GM10266 (cell line): ENCODE results near the gene APOA4.

Source experiments
- DNase-seq: peaks from one replicate; pipeline ENCODE4 v3.0.0; 2012; ENCODE audit errors: extremely low spot score
- TF ChIP-seq, protein P1 (sequence below): IDR thresholded peaks from 2 replicates; pipeline ENCODE4 v1.5.1; 2012; ENCODE audit warnings: mild to moderate bottlenecking, low read depth; ENCODE audit not compliant: control insufficient read depth, insufficient read depth; ENCODE audit errors: missing control alignments

Gene APOA4

DNA sequence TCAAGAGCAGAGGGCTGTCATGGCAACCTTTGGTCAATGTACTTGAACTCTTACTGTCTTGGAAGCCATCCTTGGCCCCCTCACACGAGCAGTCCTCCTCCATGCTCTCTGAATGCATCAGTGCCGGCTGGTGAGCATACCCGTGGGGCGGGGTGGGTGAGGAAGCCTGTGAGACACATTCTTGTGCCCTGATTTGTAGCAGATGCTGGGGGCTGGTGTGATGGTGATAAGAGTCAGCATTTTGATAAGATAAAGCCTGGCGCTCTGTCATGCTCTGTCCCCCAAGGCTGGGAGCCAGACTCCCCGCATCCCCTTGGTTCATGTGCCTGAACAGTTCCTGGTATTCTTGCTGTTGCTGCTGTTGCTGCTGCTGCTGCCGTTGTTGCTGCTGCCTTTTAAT lies 34.8 kb upstream of the APOA4 start:
- DNase-seq: no peak
- TF ChIP-seq, protein P1, sequence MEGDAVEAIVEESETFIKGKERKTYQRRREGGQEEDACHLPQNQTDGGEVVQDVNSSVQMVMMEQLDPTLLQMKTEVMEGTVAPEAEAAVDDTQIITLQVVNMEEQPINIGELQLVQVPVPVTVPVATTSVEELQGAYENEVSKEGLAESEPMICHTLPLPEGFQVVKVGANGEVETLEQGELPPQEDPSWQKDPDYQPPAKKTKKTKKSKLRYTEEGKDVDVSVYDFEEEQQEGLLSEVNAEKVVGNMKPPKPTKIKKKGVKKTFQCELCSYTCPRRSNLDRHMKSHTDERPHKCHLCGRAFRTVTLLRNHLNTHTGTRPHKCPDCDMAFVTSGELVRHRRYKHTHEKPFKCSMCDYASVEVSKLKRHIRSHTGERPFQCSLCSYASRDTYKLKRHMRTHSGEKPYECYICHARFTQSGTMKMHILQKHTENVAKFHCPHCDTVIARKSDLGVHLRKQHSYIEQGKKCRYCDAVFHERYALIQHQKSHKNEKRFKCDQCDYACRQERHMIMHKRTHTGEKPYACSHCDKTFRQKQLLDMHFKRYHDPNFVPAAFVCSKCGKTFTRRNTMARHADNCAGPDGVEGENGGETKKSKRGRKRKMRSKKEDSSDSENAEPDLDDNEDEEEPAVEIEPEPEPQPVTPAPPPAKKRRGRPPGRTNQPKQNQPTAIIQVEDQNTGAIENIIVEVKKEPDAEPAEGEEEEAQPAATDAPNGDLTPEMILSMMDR: no peak

- DNase-seq: no peak
- TF ChIP-seq, protein P1: no peak
Observed at GRCh38 chr11:116857316-116857715, 34.2 kb upstream of the APOA4 start.

DNA sequence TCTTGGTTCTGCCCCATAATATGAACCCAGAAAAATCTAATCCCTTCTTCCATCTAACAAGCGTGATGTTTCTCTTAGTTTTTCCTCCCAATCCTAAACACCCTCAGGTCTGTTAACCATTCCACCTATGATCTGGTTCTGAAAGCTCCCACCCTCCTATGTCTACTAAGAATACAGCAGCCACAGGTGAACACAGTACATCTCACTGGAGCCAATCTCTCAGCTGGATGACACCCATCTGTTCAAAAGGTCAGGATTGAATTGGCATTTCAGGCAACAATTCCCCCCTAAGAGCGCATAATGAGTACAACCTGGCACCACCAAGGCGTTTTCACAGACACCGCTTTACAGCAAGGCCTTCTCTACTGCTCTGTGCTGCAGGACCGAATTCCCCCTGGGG lies 33.3 kb upstream of the APOA4 start:
- no peak for DNase-seq
- TF ChIP-seq, protein P1: no peak

DNA sequence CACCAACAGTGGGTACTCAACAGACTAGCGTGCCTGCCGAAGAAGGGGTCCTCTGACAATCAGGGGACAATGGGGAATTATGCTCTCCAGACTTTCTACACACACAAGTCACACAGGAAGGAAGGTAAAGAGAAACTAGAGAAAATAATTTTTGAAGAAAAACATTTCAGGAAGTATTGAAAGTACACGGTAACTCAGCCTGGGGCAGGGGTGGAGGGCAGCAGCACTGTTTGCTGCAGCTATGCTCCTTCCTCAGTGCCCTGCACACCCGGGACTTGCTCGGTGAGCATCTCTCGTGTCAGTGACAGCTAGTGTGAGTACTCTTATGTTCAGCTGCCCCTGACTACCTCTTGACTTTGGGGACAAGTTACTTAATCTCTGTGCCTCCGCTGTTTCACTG lies 32.3 kb upstream of the APOA4 start:
- TF ChIP-seq, protein P1: no peak

GRCh38 chr11:116853461-116854073 lies 30.5 kb upstream of the APOA4 start:
- TF ChIP-seq, protein P1: no peak

More for the DNA sequence above, 32.3 kb upstream of the APOA4 start:
- no peak for DNase-seq

DNA sequence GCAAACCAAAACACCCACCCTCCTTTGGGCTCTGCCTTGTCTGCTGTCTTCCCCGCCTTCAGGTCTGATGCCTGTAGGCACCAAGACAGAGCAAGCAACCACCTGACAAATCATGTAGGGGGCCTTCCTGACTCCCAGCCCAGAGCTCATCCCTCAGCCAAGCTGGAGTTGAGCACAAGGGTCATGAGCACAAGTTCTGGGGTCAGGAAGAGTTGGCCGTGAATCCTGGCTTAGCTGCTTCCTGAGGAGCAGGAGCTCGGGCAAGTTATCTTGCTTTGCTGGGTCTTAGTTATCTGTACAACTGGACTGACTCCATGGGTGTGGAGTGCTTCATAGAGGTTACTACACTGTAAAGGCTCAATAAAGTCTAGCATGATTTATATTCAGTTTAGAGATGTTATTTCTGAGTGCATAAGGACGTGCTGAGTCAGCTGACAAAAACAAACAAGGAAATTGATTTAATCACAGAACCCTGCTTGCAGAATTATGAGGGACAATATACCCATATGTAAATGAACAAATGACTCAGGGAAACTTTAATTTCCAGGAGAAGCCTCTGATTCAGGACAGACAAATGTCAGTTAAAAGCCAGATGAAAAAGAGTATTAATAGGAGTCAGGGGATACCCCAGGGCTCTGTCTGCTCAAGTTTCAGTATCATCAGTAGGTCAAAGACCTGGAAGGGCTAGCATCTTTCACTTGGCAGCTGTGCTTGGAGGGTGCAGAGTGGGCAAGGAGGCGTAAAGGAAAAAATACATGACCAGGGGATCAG lies 29.3 kb upstream of the APOA4 start:
- DNase-seq: no peak
- TF ChIP-seq, protein P1: no peak

More at GRCh38 chr11:116853461-116854073, 30.5 kb upstream of the APOA4 start:
- peak; percentile 86 for DNase-seq

DNA sequence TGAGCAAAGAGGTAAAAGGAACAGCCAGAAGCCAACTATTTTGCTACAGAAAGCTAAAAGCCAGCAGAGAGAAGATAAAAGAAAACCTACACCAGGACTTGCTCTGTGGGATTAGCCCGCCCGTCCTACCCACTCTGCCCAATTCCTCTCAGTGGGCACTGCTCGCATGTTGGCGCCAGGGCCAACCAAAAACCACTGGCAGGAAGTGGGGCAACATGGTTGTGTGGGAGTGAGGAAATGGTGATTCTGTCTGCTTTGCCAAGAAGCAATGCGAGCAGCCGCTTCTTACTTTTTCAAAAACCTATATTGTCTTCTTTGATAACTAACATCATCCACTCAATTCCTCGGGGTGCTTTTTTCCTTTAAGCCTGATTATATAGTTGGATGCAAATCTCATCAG lies 28.5 kb upstream of the APOA4 start:
- TF ChIP-seq, protein P1: no peak
- DNase-seq: no peak
